ENCODE measurements around the gene NUCB2.

The NUCB2 gene

DNA sequence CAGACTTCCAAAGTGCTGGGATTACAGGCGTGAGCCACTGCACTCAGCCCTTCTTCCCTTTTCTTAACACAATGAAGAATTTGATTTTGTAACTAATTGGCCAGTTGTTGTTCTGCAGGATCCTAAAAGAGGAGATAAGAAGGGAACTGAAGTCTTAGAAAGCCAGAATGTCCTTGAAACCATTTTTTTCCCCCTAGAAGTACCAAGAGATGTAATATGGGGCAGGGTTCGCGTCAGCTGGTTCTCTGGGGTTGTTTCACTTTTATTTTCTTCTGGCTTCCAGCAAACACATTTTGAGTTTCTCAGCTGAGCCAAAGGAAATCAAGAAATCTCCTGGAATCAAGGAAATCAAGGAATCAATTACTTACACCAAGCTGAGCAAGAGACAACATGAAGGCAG is 7.6 kb upstream of the NUCB2 start:
- no peak for DNase-seq (ENCODE audit: low read depth)

DNA sequence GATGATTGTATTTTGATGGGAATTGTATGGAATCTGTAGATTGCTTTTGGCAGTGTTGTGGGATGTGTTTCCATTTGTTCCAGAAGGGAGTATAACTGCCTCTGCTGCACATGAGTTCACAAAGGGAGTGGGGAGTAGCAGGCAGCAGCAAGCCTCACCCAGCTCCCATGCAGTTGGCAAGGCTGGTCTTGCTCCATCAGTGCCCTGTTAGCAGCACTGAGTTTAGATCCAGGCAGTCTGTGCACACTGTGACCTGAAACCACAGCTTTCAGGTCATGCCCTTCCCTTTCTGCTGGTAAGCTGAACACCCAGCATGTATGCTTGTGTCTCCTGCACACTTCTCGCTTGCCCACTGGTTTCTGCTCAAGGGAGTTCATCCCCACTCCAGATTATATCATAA is 3.7 kb upstream of the NUCB2 start:
- DNase-seq (ENCODE audit: low read depth): no peak

DNA sequence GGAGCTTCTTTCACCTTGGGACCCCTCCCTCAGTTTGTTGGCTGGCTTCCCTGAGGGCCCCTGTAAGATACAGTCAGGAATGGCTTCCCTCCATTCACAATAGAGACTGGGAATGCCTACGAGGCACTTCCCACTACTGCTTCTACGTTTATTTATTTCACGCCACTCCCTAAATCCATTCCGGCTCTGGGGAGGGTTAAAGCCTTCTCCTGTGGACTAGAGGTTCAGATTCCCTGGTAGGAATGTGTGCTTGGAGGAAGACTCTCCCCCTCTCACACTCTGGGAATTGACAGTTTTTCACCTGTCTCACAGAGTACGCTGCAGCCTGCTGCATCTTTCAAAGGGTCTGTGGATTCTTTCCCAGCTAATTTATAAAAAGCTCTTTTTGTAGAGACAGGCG is 3.3 kb upstream of the NUCB2 start:
- no peak for DNase-seq (ENCODE audit: low read depth)

DNA sequence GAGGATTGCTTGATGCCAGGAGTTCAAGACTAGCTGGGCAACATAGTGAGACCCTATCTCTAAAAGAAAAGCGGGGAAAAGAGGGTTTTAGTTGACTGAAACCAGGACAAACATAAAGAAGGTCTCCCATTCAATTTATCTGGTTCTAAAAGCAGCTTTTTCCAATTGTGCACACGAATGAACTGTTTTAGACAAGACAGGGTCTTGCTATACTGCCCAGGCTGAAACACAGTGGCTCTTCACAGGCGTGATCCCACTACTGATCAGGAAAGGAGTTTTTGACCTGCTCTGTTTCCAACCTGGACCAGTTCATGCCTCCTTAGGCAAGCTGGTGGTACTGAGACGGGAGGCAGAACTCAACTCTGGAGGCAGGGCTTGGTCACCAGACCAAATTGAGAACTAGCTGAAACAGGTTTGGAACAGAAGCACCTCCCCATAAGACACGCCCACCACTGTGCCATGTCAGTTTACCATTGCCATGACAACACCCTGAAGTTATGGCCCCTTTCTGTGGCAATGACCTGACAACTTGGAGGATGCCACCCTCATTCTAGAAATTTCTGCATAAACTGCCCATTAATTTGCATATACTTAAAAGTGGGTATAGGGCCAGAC is 2.8 kb upstream of the NUCB2 start:
- DNase-seq (ENCODE audit: low read depth): no peak

DNA sequence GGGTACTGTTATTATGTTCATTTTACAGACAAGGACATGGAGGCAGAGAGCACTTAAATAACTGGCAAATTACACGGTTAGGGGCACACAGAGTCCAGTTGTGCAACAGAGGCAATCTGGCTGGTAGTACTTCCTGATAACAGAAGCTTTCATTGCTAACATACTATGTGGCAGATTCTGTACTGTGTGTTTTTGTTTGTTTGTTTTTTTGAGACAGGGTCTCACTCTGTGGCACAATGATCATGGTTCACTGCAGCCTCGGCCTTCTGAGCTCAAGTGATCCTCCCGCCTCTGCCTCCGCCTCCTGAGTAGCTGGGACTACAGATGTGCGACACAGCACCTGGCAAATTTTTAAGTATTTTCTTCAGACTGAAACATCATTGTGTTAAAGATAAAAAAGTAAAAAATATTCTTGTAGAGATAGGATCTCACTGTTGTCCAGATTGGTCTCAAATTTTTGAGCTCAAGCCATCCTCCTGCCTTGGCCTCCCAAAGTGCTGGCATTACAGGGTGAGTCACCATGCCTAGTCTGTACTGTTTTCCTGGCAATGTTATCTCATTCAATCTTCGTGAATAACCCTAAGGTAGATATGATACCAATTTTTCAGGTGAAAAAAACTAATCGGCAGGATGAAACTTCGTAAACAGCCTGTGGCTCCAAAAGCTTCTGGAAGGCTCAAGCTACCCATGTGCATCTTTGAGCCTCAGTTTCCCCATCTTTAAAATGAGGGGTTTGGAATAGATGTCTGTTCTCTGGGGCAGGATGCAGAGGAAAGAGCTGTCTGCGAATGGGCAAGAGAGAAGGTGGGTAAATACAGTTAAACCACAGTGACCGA is 921 bp upstream of the NUCB2 start:
- DNase-seq (ENCODE audit: low read depth): no peak

DNA sequence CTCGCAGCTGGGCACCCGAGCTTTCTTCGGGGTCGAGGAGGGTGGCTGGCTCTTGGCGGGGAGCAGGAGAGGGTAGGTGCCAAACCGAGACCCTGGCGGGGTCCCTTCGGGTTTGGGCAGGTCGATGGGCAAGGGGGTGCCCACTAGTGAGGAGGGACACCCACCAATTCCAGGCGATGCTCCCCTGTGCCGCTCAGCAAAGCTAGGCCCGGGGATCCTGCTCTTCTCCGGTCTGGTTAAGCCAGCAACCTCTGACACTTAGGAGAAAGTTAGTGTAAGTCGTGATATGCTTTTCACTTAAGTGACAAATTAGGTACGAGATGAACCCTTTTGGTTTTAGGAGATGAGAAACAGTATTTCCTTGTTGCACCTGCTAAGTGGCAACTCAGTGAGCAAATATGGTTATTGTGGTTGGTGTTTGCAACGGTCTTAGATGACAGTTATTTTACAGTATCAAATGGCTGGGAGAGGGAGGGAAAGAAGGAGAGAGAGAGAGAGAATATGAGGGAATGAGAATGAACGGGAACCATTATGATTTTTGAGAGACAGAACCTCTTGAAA is 565 bp downstream of the NUCB2 start:
- no peak for DNase-seq (ENCODE audit: low read depth)

DNA sequence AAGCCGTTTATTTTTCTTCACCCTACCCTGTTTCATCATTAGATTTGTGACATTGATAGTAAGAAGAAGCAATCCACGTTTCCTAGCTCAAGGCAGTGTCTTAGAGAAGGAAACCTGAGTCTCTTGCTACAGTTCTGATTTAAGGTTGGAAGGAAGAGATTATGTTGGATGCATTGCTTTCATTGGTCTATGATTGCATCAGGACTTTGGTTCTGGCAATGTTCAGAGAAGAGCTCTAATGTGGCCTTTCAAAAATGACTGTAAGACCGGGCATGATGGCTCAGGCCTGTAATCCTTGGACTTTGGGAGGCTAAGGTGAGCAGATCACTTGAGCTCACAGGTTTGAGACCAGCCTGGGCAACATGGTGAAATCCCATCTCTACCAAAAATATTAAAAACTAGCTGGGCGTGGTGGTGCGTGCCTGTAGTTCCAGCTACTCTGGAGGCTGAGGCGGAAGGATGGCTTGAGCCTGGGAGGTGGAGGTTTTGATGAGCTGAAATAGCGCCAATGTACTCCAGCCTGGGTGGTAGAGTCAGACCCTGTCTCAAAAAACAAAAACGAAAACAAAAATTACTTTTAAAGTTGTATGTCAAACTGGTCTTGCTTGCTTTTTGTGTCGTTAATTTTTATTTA is 4.1 kb downstream of the NUCB2 start:
- no peak for DNase-seq (ENCODE audit: low read depth)

DNA sequence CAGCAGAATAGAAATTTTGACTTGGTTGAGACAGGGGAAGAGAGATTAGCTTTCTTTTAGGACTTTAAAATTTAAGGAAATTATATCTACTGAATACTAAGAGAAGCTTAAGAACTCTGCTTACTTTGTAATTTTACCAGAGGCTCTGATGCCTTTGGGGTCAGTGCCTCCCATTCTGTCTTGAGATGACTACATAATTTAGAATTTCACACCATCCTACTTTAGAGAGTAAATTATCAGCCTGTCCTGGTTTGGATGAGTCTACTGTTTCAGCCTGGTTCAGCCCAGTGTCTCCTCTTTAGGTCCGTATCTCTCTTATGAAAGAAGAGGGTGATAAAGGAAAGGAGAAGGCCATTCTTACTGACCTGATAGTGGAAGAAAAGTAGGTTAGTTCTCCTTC is 9.8 kb downstream of the NUCB2 start:
- DNase-seq (ENCODE audit: low read depth): no peak

DNA sequence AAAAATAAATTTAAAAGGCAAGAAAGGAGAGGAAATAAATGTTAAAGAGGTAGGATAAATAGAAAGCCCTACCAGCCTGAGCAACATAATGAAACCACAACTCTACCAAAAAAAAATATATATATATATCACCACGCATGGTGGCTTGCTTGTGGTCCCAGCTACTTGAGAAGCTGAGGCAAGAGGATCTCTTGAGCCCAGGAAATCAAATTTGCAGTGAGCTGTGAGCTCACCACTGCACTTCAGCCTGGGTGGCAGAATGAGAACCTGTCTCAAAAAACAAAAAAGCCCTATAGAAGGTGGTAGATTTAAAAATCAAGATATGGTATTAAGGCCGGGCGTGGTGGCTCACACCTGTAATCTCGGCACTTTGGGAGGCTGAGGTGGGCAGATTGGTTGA is 10.5 kb downstream of the NUCB2 start:
- no peak for DNase-seq (ENCODE audit: low read depth)

DNA sequence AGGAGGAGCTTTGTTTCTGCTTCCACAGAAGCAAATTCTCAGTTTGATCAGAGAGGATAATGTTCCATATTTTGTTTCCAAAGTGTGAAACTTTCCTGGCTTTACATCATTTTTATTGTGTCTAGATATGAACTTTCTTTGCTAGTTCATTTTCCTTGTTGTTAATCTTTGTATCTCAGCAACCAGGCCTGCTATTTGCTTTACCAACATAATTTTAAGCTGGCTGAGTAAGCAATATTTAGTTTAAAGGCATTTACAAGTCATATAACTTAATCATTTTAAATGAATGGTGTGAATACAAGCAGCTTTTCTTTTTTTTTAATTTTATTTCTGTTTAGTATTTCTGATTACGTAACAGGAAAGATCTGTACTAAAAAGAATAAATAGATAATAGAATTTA is 15.2 kb downstream of the NUCB2 start:
- no peak for DNase-seq (ENCODE audit: low read depth)

DNA sequence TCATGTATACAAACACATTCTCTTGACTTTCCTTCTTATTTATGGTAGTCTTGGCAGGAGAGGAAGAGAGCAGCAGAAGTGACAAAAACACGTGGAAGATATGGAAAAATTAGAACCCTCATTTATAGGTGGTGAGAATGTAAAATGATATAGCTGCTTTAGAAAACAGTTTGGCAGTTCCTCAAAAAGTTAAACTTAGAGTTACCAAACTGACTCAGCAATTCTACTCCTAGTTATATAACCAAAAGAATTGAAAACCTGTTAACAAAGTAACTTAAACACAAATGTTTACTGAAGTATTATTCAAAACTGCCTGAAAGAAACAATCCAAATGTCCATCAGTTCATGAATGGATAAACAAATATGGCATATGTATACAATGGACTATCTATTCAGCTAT is 16.8 kb downstream of the NUCB2 start:
- no peak for DNase-seq (ENCODE audit: low read depth)

DNA sequence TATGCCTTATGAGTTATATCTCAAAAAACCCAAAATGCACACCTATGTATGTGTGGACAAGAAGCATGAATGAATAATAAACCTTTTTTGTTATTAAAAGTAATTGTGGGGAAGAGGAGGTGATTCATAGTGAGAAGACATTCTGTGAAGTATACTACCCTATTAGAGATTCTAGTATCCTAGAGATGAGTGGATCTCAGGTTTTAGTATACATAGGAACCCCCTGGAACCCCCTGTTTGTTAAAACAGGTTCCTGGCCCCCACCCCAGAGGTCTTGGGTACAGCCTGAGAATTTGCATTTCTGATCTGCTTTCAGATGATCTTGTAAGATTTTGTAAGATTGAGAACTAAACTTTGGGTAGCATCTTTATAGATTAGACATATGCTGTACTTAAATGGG is 17.5 kb downstream of the NUCB2 start:
- DNase-seq (ENCODE audit: low read depth): no peak

DNA sequence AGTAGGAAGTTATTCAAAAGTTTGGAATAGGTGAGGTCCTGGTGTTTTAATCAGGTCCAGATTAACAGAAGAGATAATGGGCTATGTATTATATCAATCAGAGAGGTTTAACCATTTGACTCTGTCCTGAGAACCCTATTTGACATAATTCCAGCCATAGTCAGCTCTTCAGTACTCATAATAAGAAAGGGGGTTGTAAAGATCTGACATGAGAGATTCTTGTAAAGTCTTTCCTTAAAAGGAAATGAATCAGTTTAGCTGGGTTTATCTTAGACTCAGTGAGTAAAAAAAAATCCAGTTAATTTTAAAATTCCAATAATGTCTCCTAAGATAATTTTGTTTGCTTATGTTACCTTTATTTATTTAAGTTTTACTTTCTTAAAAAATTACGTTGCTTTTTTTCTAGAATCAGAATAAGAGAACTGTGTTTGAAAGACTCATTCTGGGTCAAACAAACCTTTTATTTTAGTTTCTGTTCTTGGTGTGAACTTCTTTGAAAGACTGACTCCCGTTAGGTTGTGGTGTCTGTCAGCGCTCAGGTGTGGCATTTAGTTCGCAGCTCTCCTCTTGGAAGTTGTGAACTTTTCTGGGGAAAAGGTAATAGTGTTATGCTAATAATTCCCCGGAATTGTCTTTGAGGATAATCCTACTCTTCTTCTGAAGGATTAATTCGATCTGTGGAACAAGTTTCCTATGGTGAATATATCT is 20.5 kb downstream of the NUCB2 start:
- no peak for DNase-seq (ENCODE audit: low read depth)

DNA sequence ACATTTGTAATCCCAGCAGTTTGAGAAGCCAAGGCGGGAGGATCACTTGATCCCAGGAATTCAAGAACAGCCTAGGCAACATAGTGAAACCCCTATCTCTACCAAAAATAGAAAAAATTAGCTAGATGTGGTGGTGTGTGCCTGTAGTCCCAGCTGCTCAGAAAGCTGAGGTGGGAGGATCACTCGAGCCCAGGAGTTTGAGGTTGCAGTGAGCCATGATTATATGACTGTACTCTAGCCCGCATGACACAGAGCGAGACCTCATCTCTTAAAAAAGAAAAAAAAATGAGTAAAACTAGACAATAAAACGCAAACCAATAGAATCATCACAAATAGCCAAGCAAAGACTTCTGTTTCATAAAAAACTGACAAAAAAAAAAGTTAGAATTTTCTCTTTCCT is 21.8 kb downstream of the NUCB2 start:
- no peak for DNase-seq (ENCODE audit: low read depth)

DNA sequence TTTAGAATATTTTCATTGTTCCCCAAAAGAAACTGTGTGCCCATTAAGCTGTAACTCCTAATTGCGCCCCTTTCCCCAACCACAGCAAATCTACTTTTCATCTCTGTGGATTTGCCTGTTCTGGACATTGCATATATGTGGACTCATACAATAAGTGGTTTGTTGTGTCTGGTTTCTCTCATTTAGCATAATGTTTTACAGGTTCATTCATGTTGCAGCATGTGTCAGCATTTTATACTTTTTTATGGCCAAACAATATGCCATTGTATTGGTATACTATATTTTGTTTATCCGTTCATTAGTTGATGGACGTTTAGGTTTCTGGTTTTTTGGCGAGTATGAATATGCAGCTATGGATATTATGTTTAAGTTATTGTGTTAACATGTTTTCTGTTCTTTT is 23.8 kb downstream of the NUCB2 start:
- no peak for DNase-seq (ENCODE audit: low read depth)

DNA sequence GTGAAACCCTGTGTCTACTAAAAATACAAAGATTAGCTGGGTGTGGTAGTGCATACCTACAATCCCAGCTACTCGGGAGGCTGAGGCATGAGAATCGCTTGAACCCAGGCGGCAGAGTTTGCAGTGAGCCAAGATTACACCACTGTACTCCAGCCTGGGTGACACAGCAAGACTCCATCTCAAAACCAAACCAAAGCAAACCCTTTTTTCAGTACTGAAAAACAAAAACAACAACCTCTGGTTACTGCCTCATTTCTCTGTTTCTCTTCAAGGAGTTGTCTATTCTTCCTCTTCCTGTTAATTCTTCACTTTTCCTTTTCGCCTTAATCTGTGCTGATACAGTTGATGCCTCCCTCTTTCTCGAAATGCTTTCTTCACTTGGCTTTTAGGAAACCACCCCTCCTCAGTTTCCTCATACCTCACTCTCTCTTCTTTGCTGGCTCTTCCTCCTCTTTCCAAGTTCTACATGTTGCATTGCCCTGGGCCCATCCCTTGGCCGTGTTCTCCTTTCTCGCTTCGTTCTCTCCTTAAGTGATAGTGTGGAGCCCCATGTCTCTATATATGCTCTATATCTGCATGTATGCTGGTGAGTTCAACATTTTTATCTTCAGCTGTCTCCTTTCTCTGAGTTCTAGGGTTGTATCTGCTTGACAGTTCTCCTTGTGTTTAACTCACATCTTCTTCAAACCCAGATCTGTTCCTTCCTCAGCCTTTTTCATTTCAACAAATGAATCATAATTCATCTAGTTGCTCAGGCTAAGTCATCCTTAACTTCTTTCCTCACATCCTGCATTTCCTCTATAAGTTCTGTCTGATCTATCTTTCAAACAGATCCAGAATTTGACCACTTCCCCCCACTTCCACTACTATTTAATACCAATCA is 37.1 kb downstream of the NUCB2 start:
- DNase-seq (ENCODE audit: low read depth): no peak

DNA sequence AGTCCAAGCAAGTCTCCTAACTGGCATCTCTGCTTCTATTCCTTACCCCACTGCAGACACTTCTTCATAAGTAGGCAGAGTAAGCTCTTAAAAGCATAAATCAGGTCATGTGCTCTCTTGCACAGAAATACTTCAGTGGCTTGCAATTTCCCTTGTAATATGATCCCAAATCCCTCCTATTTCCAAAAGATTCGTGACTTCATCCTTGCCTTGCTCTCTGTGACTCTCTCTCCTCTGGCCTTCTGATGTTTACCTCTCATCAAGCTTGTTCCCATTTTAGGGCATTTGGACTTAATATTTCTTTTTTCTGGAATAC is 37.7 kb downstream of the NUCB2 start:
- DNase-seq (ENCODE audit: low read depth): no peak

DNA sequence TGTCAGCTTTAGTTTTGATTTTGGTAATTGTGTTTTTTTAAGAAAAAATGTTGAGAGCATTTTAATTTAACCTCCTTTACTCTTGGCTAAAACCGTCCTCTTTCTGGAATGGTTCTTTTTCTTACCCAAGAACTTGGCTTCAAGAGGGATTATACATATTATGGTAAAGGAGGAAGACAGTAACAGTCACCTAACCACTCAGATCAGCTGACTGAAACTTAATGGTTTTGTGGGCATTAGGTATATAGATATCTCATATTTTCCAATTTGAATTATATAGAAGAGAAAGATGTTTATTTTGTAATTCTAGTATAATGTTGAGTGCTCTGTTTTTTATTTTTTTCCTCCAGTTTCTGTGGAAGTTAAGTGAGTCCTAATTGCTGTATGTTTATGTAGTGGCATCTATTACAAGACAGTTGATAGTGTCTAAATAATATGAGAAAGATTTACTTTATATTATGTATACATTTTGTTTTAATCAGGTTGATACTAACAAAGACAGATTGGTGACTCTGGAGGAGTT is 38.4 kb downstream of the NUCB2 start:
- no peak for DNase-seq (ENCODE audit: low read depth)

DNA sequence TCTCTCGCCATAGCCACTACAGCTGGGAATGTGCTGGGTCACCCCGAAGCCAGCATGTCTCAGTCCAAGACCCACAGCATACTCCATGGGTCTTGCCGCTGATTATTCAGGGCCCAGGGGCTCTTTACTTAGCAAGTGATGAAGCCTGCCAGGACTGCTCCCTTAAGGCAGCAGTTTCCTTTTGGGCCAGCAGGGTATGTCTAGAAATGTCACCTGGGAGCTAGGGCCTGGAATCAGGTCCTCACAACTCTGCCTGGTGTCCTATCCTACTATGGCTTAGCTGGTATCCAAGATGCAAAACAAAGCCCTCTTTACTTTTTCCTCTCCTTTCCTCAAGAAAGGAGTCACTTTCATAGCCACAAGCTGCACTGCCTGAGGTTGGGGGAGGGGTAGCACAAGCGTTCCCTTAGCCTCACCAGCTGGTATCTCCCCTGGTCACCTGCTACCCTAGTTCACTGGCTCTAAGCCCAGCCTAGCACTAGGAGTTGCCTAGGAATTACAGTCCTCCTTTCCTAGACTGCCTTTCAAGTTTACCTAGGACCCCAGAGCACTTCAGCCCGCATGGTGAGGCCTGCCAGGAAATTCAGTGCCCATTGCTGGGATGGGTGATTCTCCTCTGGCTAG is 52.4 kb downstream of the NUCB2 start:
- DNase-seq (ENCODE audit: low read depth): no peak

DNA sequence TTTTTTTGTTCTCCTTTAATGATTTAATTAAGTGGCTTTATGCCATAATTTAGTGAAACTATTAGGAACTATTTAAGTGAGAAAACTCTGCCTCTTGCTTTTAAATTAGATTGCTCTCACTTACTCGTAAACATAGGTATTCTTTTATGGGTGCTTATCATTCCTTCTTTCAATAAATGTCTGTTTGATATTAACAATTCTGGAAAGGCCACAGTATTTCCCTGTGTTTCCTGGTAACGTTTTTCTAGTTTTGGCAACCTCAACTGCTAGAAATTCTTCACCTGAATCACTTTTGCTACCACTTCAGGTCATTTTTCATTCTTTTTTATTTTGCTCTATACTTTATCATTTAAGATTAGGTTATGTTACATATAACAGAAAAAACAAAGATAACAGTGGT is 55.1 kb downstream of the NUCB2 start:
- no peak for DNase-seq (ENCODE audit: low read depth)
